PC-9 (cell line): ENCODE results near the gene CAMTA1. TPM values are rescaled to one million over a fixed set of nuclear protein-coding genes. Genes with fewer than 3 reads are reported as not detected.

Source experiments
- BruUV-seq: library from RNA; stranded (reverse); fragments of 400-500 nt; replicated peaks from 2 replicates; lab custom pipeline; 2021; lab: Mats Ljungman, UMichigan
- CTCF ChIA-PET: fragments of 300-600 bp; sonication (Branson Sonifier 250); formaldehyde crosslinking; loops from one replicate; lab custom pipeline; 2022; ENCODE audit warnings: antibody characterized with exemption; lab: Charles Lee
- POLR2A ChIA-PET: fragments of 300-600 bp; sonication (Branson Sonifier 250); formaldehyde crosslinking; loops from one replicate; lab custom pipeline; 2022; ENCODE audit warnings: antibody characterized with exemption; ENCODE audit not compliant: unreplicated experiment; lab: Charles Lee
- DNase-seq, 2 experiments: peaks; one replicate each; pipeline versions ENCODE4 v3.0.0 to v3.0.0-alpha.2; 2015 to 2022; ENCODE audit warnings: mixed read lengths in 1 of 2
- H2AFZ ChIP-seq: fragments of 200-600 bp; sonication (generic); 2 replicates; pipeline ENCODE4 v1.8.1; 2017; ENCODE audit warnings: antibody characterized with exemption
- H3F3A ChIP-seq: fragments of 200-600 bp; sonication (generic); 2 replicates; pipeline ENCODE4 v1.8.1; 2017; ENCODE audit warnings: antibody characterized with exemption, mild to moderate bottlenecking, low read depth; ENCODE audit not compliant: insufficient read depth
- H3K27ac ChIP-seq: fragments of 200-600 bp; sonication (generic); 2 replicates; pipeline ENCODE4 v1.6.1; 2016; ENCODE audit warnings: mixed run types
- H3K27me3 ChIP-seq: fragments of 200-600 bp; sonication (generic); 2 replicates; pipeline ENCODE4 v1.6.1; 2016; ENCODE audit warnings: low read depth, mixed run types; ENCODE audit not compliant: insufficient read depth
- H3K36me3 ChIP-seq: fragments of 200-600 bp; sonication (generic); 2 replicates; pipeline ENCODE4 v1.6.1; 2016; ENCODE audit warnings: low read depth, mixed run types
- H3K4me1 ChIP-seq: fragments of 200-600 bp; sonication (generic); replicated peaks from 2 replicates; pipeline ENCODE4 v1.6.1; 2016; ENCODE audit warnings: mixed run types; ENCODE audit not compliant: insufficient read depth
- H3K4me2 ChIP-seq: fragments of 200-600 bp; sonication (generic); 2 replicates; pipeline ENCODE4 v1.6.1; 2017; ENCODE audit warnings: mixed run types
- H3K4me3 ChIP-seq: fragments of 200-600 bp; sonication (generic); 2 replicates; pipeline ENCODE4 v1.6.1; 2016; ENCODE audit warnings: mixed run types
- H3K79me2 ChIP-seq: fragments of 200-600 bp; sonication (generic); 2 replicates; pipeline ENCODE4 v1.6.1; 2017; ENCODE audit warnings: low read depth, mixed run types
- H3K9me2 ChIP-seq: fragments of 200-600 bp; sonication (generic); 2 replicates; pipeline ENCODE4 v1.8.1; 2017; ENCODE audit warnings: mild to moderate bottlenecking; ENCODE audit not compliant: insufficient read depth
- H3K9me3 ChIP-seq: fragments of 200-600 bp; sonication (generic); 2 replicates; pipeline ENCODE4 v1.8.1; 2016; ENCODE audit warnings: low read depth; ENCODE audit not compliant: insufficient read depth
- H4K20me1 ChIP-seq: fragments of 200-600 bp; sonication (generic); 2 replicates; pipeline ENCODE4 v1.8.1; 2017; ENCODE audit not compliant: insufficient read depth
- EZH2 ChIP-seq: fragments of 200-600 bp; sonication (generic); IDR thresholded peaks from 2 replicates; pipeline ENCODE4 v1.8.0; 2017; ENCODE audit warnings: antibody characterized with exemption, low read depth
- intact Hi-C: fragments of 100-400 bp; cut with micrococcal nuclease; formaldehyde crosslinking; loops from one replicate; pipeline ENCODE4 v1.10.0; 2022; ENCODE audit not compliant: unreplicated experiment
- total RNA-seq: library from RNA; stranded (reverse); gene quantifications from 2 replicates; pipeline ENCODE4 v1.2.3, GENCODE V29; 2021
- TF ChIP-seq, protein P1 (sequence below): fragments of 200-600 bp; sonication (generic); conservative IDR thresholded peaks from 2 replicates; pipeline ENCODE4 v1.6.1; 2017; ENCODE audit warnings: mixed run types, antibody characterized with exemption, mild to moderate bottlenecking, moderate library complexity

Gene CAMTA1
- total RNA-seq, 1 experiment from 2014 or later: 72.3 TPM

DNA sequence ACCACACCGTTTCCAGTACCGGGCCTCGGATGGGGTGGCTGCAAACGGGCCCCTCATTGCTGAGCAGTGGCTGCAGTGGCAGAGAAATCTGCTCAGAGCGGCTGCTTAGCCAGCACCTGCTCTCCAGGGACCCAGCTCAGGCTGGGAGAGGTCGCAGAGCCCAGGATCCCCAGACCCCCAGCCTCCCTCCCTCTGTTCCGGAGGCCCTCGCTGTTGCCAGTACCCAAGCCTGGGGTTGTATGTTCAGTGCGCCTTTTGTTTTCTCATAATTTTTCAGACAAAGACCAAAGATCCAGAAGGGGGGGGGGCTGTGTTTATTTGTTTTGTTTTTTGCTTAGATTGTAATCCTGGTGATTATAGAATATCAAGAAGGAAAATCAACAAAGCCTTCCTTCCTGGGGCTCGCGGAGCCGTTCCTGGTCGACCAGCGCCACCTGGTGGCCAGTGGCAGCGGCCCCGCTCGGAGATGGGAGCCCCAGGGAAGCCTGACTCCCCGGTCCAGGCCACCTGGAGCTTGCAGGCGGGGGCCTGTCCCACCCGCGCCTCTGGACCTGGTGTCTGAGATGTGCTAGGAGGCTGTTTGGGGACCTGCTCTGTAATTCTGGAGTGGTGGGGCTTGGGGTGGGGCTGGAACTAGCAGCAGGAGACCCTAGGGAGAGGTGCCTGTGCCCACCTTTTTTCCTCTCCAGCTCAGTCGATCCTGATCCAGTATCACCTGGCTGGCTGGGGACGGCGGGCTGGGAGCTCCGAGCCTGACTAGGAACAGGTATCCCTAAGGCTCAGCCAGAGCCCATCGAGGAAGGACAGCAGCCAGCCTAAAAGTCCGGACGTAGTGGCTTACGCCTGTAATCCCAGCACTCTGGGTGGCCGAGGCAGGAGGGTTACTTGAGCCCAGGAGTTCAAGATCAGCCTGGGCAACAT is 862.0 kb downstream of the CAMTA1 start:
- no peak for TF ChIP-seq EZH2
- TF ChIP-seq, protein P1, sequence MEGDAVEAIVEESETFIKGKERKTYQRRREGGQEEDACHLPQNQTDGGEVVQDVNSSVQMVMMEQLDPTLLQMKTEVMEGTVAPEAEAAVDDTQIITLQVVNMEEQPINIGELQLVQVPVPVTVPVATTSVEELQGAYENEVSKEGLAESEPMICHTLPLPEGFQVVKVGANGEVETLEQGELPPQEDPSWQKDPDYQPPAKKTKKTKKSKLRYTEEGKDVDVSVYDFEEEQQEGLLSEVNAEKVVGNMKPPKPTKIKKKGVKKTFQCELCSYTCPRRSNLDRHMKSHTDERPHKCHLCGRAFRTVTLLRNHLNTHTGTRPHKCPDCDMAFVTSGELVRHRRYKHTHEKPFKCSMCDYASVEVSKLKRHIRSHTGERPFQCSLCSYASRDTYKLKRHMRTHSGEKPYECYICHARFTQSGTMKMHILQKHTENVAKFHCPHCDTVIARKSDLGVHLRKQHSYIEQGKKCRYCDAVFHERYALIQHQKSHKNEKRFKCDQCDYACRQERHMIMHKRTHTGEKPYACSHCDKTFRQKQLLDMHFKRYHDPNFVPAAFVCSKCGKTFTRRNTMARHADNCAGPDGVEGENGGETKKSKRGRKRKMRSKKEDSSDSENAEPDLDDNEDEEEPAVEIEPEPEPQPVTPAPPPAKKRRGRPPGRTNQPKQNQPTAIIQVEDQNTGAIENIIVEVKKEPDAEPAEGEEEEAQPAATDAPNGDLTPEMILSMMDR: peak; percentile 86
- Histone ChIP-seq H3F3A (no peaks in the 10 kb centered on the region), H3K27me3 (peaks cover 54% of the 10 kb centered on the region), H3K4me1 (no peaks in the 10 kb centered on the region), H2AFZ (no peak overlapping the region), H3K27ac (no peak overlapping the region), H3K79me2 (no peaks in the 10 kb centered on the region), H3K4me2 (no peak overlapping the region), H3K9me2 (no peaks in the 10 kb centered on the region), H4K20me1 (no peaks in the 10 kb centered on the region), H3K36me3 (no peaks in the 10 kb centered on the region), H3K9me3 (no peaks in the 10 kb centered on the region), H3K4me3 (no peak overlapping the region)
- DNase-seq: peak in 1 of 2 experiments; percentile 62
- intact Hi-C loops: loop anchor here (2.0 to 5.0 kb wide), 3 partner anchors 430 to 855 kb away; no protein-coding TSS in a partner anchor
- no TSS peak for BruUV-seq
- ChIA-PET POLR2A (interaction anchor here (0.7 kb wide), 1 partner anchor 732 kb away, joined by 7 read pairs; no protein-coding TSS in a partner anchor), CTCF (interaction anchor here (0.5 to 0.7 kb wide), 3 partner anchors 85 to 896 kb away, joined by 3 to 5 read pairs (median 3); no protein-coding TSS in a partner anchor)

DNA sequence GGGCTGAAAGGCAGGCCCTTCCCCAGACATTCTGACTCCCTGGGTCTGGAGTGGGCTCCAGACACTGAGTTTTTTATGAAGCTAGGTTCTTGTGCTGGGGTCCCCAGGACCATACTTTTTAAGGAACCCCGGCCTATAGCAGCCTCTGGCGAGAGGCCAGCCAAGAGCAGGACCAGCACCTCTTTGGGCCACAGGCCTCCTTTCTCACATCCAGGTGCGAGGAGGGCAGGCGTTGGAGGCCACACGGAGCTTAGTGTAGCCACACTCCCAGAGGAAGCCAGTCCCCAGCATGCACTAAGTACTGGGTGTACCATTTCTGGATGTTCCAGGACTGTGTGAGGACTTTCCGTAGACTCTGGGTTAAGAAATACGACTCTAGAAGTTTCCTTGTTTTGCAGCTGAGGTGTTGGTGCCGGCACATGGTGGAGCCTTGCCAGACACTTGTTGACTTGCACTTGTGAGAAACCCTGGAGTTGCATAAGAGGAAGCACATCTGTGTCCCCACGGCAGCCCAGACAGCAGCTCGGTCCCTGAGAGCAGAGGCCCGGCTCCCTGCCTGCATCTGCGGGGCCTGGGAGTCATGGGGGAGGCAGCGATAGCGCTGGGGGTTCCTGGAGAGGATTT is 863.6 kb downstream of the CAMTA1 start:
- H3K79me2 ChIP-seq: no peaks in the 10 kb centered on the region
- H3K36me3 ChIP-seq: no peaks in the 10 kb centered on the region
- peaks cover 46% of the 10 kb centered on the region for H3K27me3 ChIP-seq
- no peak overlapping the region for H3K27ac ChIP-seq
- no peak for TF ChIP-seq EZH2
- TF ChIP-seq, protein P1: no peak
- H3K9me2 ChIP-seq: no peaks in the 10 kb centered on the region
- CTCF ChIA-PET: interaction anchor here (0.8 kb wide), 1 partner anchor 606 kb away, joined by 3 read pairs; no protein-coding TSS in a partner anchor
- no peaks in the 10 kb centered on the region for H3K9me3 ChIP-seq
- BruUV-seq: no TSS peak
- H3F3A ChIP-seq: no peaks in the 10 kb centered on the region
- H3K4me2 ChIP-seq: no peak overlapping the region
- no peak overlapping the region for H3K4me3 ChIP-seq
- intact Hi-C loops: loop anchor here (5.0 kb wide), 2 partner anchors 432 to 857 kb away; no protein-coding TSS in a partner anchor
- no peak overlapping the region for H2AFZ ChIP-seq
- POLR2A ChIA-PET: no interaction called here
- H4K20me1 ChIP-seq: no peaks in the 10 kb centered on the region
- no peaks in the 10 kb centered on the region for H3K4me1 ChIP-seq
- no peak for DNase-seq

DNA sequence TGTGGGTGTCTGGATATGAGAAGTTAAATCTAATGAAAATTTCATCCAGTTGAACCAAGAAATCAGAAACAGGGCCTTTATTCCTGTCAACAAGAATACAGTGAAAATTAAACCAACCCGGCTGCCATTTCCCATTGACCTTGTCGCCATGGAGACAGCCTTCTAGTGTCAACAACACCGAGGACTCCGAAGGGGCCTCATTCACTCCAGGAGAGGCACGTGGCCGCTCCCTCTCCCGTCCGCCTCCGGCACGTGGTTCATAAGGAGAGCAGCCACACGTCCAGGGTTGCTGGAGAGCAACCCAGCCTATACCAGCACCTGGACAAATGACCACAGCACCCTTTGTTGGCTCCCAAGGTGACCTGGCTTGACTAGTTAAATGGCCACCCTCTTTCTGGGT is 865.5 kb downstream of the CAMTA1 start:
- ChIA-PET CTCF (no interaction called here), POLR2A (interaction anchor here (0.6 kb wide), 1 partner anchor 33 kb away, joined by 9 read pairs; no protein-coding TSS in a partner anchor)
- DNase-seq: no peak
- Histone ChIP-seq H3K4me2 (no peak overlapping the region), H3K36me3 (no peaks in the 10 kb centered on the region), H3K9me2 (no peaks in the 10 kb centered on the region), H4K20me1 (no peaks in the 10 kb centered on the region), H3K27ac (no peak overlapping the region), H3K27me3 (peaks cover 42% of the 10 kb centered on the region), H2AFZ (no peak overlapping the region), H3K9me3 (no peaks in the 10 kb centered on the region), H3F3A (no peaks in the 10 kb centered on the region), H3K79me2 (no peaks in the 10 kb centered on the region), H3K4me1 (no peaks in the 10 kb centered on the region), H3K4me3 (no peak overlapping the region)
- no TSS peak for BruUV-seq
- intact Hi-C loops: no loop called here
- TF ChIP-seq EZH2: no peak
- TF ChIP-seq, protein P1: no peak
